Activated T-helper 9 cell treated with anti-CD3 and anti-CD28 coated beads, Interleukin-2, amount 50 U/mL, for 16 hours (primary cell): Measurements from ENCODE around the gene SHROOM1.

ENCODE experiments used
- DNase-seq: peaks from one replicate; pipeline ENCODE4 v3.0.0-alpha.2; 2020; ENCODE audit warnings: low read depth

SHROOM1 gene

DNA sequence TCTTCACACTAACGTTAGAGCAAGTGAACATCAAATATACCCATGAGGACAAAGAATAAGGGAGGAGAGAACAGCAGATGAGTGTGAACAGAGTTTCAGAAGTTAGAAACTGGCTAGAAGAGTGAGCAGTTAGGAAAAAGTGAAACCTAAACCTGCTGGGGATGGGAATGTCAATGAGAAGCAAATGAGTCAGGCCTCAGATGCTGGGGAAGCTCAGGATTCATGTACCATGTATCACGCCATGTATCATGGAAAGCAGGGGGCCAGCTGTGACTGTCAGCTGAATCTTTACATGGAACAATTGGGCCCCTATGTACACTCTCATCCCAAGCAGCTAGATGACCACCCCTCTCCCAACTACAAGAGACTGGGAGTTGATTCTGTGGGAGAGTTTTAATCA lies 19.6 kb upstream of the SHROOM1 start:
- no peak for DNase-seq

- DNase-seq = no peak
These were observed 18.9 kb upstream of the SHROOM1 start for GRCh38 chr5:132849347-132849746.

- no peak for DNase-seq
These were observed 17.8 kb upstream of the SHROOM1 start for GRCh38 chr5:132848270-132848669.

DNA sequence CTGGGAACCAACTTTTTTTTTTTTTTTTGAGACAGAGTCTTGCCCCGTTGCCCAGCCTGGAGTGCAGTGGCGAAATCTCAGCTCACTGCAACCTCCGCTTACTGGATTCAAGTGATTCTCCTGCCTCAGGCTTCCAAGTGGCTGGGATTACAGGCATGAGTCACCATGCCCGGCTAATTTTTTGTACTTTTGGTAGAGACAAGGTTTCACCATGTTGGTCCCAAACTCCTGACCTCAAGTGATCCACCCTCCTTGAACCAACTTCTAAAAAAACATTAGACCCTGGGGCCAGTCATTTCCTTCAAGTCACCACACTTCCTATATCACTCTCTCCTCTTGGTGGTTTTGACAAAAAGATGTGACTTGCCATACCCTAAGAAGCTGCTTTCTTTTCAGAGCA lies 10.9 kb upstream of the SHROOM1 start:
- DNase-seq = no peak

GRCh38 chr5:132840896-132841295 lies 10.4 kb upstream of the SHROOM1 start:
- DNase-seq = no peak

DNA sequence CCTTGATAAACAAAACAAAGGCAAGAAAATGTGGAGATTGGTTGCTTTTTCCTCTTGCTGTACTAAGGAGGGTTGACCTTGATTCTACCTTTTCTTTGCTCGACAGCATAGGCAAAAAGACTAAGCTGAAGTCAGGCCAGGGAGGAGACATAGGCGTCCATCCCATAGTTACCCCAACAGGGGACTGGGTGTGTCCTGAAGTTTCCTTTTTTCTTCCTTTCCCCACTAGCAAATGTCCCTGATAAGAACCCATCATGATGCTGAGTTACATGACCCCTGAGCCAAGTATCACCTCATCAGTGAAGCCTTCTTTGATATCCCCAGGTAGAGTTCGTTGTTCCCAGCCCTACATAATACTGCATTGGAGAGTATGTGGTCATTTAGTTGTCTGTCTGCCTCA lies 9.9 kb upstream of the SHROOM1 start:
- no peak for DNase-seq

DNA sequence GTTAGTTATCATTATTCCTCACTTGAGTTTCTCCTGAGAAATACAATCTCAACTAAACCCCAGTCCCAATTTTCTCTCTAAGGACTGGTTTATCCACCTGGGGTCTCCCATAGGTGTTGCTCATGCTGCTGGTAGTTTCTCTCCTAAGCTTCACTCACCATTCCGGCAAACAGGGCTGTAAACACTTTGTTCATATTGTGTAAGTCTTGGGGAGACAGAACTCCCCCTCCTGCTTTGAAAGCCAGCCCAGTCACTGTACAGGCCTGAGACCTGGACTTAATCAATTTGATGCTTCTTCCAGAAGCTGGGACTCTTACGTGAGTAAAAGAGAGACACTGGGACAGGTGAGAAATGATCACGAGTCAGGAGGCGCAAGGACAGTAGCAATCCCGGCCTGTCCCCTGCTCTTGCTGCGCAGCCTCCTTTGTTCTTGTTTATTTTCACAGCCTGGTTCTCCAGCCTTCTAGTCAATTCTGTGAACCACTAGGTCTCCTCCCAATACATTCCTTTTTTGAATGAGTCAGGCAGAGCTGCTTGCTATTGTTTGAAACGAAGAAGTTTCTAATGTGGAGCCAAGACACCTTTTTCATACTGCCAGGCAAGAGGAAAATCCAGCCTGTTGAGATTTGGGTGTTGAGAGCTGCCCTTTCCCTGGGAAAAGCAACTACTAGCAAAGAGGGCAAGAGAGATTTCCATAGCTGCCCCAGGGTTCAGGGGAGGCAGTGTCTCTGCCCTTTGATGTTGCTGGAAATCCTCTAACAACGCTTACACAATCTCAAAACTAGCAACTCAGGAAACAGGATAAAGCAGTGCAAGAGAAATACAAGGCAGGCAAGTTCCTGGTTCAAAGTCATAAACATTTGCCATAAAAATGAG lies 9.2 kb upstream of the SHROOM1 start:
- no peak for DNase-seq

- no peak for DNase-seq
These were observed 8.3 kb upstream of the SHROOM1 start for GRCh38 chr5:132838516-132839282.

DNA sequence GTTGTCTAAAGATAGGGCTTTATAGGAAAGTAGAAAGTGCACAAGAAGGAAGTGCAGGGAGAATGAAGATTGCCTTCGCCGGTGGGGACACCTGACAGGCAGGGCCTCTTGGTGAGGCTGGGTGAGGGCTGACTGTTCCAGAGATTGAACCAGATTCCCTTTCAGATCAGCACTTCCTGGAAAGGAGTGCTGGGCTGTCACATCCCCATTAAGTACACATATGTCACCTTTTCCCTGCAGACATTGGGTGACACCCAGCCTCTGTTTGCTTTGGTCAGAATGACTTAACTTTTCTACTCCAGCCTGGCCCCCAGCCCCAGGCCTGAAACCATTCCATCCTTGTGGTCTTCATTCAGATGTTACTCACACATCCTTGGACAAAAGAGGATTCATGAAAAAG lies 7.4 kb upstream of the SHROOM1 start:
- DNase-seq = no peak

DNA sequence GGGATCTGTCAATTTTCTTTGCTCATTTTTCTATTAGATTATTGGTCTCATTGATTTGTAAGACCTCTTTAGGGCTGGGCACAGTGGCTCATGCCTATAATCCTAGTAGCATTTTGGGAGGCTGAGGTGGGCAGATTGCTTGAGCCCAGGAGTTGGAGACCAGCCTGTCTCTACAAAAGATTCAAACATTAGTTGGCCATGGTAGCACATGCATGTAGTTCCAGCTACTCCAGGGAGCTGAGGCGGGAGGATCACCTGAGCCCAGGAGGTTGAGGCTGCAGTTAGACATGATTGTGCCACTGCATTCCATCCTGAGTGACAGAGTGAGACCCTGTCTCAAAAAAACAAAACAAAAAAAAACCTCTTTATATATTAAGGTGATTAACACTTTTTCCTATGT lies 6.4 kb upstream of the SHROOM1 start:
- no peak for DNase-seq

DNA sequence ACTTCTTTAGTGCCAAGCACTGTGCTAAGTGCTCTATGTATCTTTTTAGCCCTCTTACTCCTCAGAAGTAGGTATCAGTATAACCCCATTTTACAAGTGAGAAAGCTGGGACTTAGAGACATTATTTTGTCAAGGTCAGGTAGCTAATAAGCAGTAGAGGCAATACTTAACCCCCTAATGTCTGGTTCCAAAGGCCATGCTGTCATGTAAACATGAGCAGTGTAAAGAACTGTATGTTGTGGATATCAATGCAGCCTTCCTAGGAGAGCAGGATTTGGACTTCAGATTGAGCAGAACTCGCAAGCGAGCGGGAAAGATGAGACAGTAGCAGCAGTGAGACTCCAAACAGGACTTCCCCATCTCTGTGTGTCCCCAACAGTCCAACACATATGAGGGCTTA lies 3.6 kb upstream of the SHROOM1 start:
- no peak for DNase-seq

DNA sequence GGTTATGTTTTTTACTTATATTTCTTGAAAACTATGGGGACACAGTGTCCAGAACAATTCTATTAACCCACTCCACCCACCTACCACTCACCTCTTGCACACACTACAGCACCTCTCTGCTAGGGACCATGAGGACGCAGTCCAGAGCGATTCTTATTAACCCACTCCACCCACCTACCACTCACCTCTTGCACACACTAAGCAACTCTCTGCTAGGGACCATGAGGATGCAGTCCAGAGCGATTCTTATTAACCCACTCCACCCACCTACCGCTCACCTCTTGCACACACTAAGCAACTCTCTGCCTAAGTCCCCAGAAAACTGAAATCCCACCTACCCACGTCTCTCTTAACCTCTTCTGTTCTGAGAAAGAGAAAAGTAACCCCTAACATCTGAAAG lies 2.2 kb upstream of the SHROOM1 start:
- no peak for DNase-seq

DNA sequence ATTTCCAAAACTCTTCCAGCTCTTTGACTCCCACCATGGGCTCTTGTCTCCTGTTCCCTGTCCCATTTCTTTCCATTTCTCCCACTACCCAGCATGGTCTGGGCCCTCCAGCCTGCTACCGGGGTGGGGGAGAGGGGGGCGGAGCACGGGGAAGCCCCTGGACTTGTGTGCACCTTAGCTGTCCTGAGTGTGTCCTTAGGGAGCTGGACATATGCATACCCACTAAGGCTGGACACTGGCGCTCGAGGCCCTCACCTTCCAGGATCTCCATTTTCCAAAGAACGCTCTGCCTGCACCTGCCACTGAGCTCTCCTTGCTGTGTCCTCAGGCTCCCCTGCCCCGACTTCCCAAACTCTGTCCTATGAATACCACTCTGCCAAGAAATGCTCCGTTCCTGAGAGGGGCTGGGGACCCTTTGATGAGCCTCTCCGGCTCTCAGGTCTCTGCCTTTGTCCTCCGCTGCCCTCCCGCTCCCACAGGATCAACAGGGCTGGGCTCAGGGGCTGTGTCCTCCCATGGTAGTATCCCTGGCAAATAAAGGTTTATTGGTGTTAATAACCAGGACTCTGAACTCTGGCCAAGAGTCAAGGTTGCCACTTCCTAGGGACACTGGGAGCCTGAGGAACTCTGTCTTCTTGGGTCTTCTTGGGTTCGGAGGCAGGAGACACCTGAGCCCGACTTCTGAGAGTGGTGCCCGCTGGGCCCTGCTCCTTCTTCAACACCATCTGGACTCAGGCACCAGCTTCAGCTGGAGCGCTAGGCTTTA lies 831 bp upstream of the SHROOM1 start:
- no peak for DNase-seq

DNA sequence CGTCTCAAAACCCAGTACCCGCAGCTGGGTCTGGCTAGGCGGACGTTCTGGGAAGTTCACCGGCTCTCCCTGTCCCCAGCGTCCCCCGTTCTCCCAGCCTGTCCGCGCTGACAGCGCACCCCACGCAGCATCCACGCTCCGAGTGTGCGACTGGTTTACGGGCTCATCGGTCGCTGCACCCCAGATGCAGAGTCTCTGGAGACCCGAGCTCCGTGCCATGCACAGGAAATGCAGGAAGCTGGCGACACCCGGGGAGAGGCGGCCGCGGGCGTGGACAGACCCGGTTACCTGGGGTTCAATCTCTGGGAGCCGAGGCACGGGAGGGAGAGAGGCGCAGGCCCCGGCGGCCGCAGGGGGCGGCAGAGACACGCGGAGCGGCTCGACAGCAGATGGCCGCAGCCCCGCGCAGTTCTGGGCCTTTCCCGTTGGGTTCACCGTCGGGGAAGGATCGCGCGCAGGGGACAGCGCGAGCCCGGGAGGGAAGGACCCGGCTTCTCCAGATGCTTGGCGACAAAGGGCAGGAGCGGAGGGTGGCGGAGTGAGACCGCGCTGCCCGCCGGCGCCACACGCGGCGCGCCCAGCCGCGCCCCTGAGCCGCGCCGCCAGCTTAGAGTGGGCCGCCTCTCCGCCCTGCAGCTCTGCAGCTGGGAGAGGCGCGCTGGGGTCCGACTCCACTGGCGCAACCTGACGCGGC lies 558 bp downstream of the SHROOM1 start:
- peak; percentile 50 for DNase-seq

GRCh38 chr5:132828846-132829494 lies 1.5 kb downstream of the SHROOM1 start:
- no peak for DNase-seq

DNA sequence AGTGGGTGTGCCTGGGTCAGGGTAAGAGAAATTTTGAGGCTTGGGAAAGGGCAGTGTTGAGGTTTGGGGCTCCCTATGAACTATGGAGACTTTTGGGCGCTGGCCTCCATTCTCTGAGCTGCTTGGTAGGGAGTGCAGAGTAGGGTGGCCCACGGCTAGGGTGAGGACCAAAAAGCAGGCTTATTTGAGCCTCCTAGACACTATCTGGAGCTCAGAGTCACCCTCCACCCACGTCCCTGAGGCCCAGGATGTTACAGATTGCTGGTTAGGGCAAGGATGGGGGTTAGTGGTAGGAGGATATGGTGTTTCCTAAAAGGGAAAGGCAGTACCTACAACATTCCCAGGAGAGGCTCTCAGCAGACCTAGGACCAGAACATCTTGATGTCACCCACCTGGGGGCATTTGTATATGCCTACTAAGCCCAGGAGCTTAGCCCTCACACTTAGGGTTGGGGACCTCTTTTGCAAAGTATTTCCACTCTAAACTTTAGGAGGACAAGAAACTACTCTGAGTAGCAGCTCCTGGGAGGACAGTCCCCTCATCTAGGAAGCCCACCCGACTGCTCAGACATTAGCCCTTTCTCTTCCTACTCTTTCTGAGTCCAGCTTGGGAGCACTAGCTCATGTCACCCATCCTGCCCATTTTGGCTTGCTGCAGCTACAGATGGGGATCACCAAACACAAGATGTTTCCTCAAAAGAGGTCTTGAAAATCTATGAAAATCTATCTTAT lies 2.3 kb downstream of the SHROOM1 start:
- DNase-seq = no peak

GRCh38 chr5:132826424-132827082 lies 3.9 kb downstream of the SHROOM1 start:
- no peak for DNase-seq

GRCh38 chr5:132825834-132826391 lies 4.5 kb downstream of the SHROOM1 start:
- DNase-seq = no peak

DNA sequence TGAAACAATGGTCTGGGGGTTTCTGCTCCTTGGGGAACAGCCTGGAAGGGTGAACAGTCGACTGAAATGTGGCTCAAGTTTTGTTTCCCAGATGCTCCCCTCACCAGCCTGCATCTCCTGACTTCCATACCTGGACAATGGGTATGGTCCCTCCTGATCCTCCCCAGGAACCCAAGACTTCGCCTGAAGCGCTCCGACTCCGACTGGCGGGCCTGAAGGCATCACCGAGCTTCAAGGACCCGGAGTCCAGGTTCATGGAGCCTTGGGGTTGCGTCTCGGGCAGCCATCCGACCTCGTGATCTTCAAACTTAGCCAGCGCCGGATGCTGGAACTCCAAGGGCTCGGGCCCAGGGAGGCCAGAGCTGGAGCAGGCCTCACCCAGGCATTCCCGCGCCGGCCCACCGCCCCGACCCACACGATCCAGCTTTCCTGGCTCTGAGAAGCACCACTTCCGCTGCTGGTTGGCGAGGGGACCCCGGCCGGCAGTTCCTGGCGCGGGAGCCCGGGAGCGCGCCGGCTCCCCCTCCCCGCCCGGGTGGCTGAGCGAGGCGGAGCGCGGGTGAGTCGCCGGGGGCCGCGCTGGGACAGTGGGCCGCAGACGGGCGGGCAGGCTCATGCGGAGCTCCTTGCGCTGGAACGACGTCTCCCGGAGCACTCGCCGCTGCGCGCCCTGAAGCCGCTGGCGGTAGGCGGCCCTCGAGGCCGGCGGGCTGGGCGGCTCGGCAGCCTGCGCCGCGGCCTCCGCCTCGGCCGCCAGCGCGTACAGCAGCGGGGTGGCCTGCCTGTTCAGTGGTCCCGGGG lies 5.2 kb downstream of the SHROOM1 start:
- DNase-seq = no peak
